OCI-LY1 (cell line): ENCODE results near the gene IQCM.

ENCODE experiments used
- H2AFZ ChIP-seq: fragments of 200-600 bp; sonication (generic), shearing (Covaris generic); 2 replicates; pipeline ENCODE4 v1.6.0; 2014; ENCODE audit warnings: antibody characterized with exemption, mild to moderate bottlenecking, low read length
- H3F3A ChIP-seq: fragments of 200-600 bp; sonication (generic), shearing (Covaris generic); 2 replicates; pipeline ENCODE4 v1.6.0; 2014; ENCODE audit warnings: mild to moderate bottlenecking, antibody characterized with exemption, low read length, moderate library complexity; ENCODE audit not compliant: insufficient read depth
- H3K27ac ChIP-seq: fragments of 200-600 bp; sonication (generic); 2 replicates; pipeline ENCODE4 v1.5.1; 2014; ENCODE audit warnings: low read length, mixed run types, mild to moderate bottlenecking, low read depth; ENCODE audit not compliant: poor library complexity, severe bottlenecking
- H3K27me3 ChIP-seq: fragments of 200-600 bp; sonication (generic); 2 replicates; pipeline ENCODE4 v1.6.0; 2014; ENCODE audit warnings: antibody characterized with exemption, mild to moderate bottlenecking, low read length, moderate library complexity; ENCODE audit not compliant: insufficient read depth
- H3K36me3 ChIP-seq: fragments of 200-600 bp; sonication (generic); 2 replicates; pipeline ENCODE4 v1.6.1; 2014; ENCODE audit warnings: mild to moderate bottlenecking, antibody characterized with exemption, low read length, moderate library complexity, mixed read lengths; ENCODE audit not compliant: insufficient read depth
- H3K4me1 ChIP-seq: fragments of 200-600 bp; sonication (generic); 2 replicates; pipeline ENCODE4 v1.5.1; 2014; ENCODE audit warnings: mild to moderate bottlenecking, low read length, moderate library complexity; ENCODE audit not compliant: insufficient read depth, severe bottlenecking
- H3K4me2 ChIP-seq: fragments of 200-600 bp; sonication (generic), shearing (Covaris generic); 2 replicates; pipeline ENCODE4 v1.6.1; 2014; ENCODE audit warnings: low read length
- H3K4me3 ChIP-seq: fragments of 200-600 bp; sonication (generic); 2 replicates; pipeline ENCODE4 v1.5.1; 2014; ENCODE audit warnings: low read length, low read depth, mild to moderate bottlenecking, mixed read lengths; ENCODE audit not compliant: poor library complexity, severe bottlenecking
- H3K79me2 ChIP-seq: fragments of 200-600 bp; shearing (Covaris generic); 2 replicates; pipeline ENCODE4 v1.6.1; 2016; ENCODE audit warnings: mixed run types, low read length, mixed read lengths; ENCODE audit not compliant: insufficient read depth
- H3K9ac ChIP-seq: fragments of 200-600 bp; sonication (generic), shearing (Covaris generic); 2 replicates; pipeline ENCODE4 v1.6.1; 2014; ENCODE audit warnings: mild to moderate bottlenecking, low read length, mixed read lengths
- H3K9me2 ChIP-seq: fragments of 200-600 bp; sonication (generic), shearing (Covaris generic); 2 replicates; pipeline ENCODE4 v1.6.1; 2014; ENCODE audit warnings: low read depth, mild to moderate bottlenecking, low read length, mixed read lengths
- H3K9me3 ChIP-seq: fragments of 200-600 bp; shearing (Covaris generic); 2 replicates; pipeline ENCODE4 v1.6.1; 2014; ENCODE audit warnings: low read length, mixed read lengths
- H4K20me1 ChIP-seq: fragments of 200-600 bp; sonication (generic), shearing (Covaris generic); 2 replicates; pipeline ENCODE4 v1.6.0; 2016; ENCODE audit warnings: mild to moderate bottlenecking, low read length; ENCODE audit not compliant: insufficient read depth
- EZH2 ChIP-seq: fragments of 200-600 bp; sonication (generic), shearing (Covaris generic); IDR thresholded peaks from 2 replicates; pipeline ENCODE4 v1.8.0; 2017; ENCODE audit warnings: borderline replicate concordance, mixed run types, mild to moderate bottlenecking, antibody characterized with exemption, low read length, moderate library complexity, mixed read lengths
- TF ChIP-seq, protein P1 (sequence below): fragments of 200-600 bp; sonication (generic), shearing (Covaris generic); IDR thresholded peaks from 2 replicates; pipeline ENCODE4 v1.5.1; 2017; ENCODE audit warnings: mild to moderate bottlenecking, antibody characterized with exemption, low read length, moderate library complexity, mixed read lengths

The IQCM gene

DNA sequence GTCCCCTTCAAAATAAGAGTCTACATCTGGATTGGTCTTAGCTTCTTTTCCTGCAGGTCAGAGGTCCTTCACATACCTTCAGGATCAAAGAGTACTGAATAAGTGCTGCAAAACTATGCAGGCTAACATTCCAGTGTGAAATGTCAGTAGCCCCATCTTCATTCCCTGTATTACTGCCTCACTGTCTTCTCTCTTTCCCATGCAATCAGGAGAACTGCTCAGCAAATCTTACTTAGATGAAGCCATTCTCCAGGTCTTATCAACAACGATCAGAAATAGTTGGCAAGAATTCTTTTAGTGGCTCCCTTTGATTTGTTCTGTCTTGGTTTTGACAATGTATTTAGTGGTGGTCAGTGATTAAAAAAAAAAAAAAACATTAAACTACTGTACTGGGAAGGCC, 26.0 kb upstream of the IQCM start:
- no peaks in the 10 kb centered on the region for H3K36me3 ChIP-seq
- H3K79me2 ChIP-seq: no peaks in the 10 kb centered on the region
- no peak overlapping the region for H3K27ac ChIP-seq
- no peaks in the 10 kb centered on the region for H3F3A ChIP-seq
- H3K9me2 ChIP-seq: no peaks in the 10 kb centered on the region
- no peaks in the 10 kb centered on the region for H4K20me1 ChIP-seq
- no peak overlapping the region for H3K9ac ChIP-seq
- H3K4me3 ChIP-seq: no peak overlapping the region
- H3K4me1 ChIP-seq: no peaks in the 10 kb centered on the region
- no peak for TF ChIP-seq EZH2
- TF ChIP-seq, protein P1, sequence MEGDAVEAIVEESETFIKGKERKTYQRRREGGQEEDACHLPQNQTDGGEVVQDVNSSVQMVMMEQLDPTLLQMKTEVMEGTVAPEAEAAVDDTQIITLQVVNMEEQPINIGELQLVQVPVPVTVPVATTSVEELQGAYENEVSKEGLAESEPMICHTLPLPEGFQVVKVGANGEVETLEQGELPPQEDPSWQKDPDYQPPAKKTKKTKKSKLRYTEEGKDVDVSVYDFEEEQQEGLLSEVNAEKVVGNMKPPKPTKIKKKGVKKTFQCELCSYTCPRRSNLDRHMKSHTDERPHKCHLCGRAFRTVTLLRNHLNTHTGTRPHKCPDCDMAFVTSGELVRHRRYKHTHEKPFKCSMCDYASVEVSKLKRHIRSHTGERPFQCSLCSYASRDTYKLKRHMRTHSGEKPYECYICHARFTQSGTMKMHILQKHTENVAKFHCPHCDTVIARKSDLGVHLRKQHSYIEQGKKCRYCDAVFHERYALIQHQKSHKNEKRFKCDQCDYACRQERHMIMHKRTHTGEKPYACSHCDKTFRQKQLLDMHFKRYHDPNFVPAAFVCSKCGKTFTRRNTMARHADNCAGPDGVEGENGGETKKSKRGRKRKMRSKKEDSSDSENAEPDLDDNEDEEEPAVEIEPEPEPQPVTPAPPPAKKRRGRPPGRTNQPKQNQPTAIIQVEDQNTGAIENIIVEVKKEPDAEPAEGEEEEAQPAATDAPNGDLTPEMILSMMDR: no peak
- no peak overlapping the region for H3K4me2 ChIP-seq
- H3K27me3 ChIP-seq: no peaks in the 10 kb centered on the region
- H2AFZ ChIP-seq: no peak overlapping the region
- H3K9me3 ChIP-seq: no peaks in the 10 kb centered on the region

DNA sequence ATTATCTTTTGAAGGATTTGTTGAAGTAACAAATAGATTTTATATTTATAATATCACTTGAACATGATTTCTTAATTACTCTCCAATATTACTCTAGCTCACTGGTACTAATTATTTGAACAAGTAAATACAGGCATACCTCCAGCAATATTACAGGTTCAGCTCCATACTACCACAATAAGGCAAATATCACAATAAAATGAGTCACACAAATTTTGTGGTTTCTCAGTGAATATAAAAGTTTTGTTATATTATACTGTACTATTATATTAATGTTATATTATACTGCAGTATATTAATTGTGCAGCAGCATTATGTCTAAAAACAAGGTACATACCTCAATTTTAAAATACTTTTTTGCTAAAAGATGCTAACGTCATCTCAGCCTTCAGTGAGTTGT, 22.4 kb upstream of the IQCM start:
- no peak overlapping the region for H3K4me2 ChIP-seq
- H3K9ac ChIP-seq: no peak overlapping the region
- H3K79me2 ChIP-seq: no peaks in the 10 kb centered on the region
- TF ChIP-seq, protein P1: no peak
- TF ChIP-seq EZH2: no peak
- no peak overlapping the region for H3K4me3 ChIP-seq
- no peaks in the 10 kb centered on the region for H3K9me2 ChIP-seq
- no peaks in the 10 kb centered on the region for H3K4me1 ChIP-seq
- H4K20me1 ChIP-seq: no peaks in the 10 kb centered on the region
- no peaks in the 10 kb centered on the region for H3K27me3 ChIP-seq
- no peak overlapping the region for H3K27ac ChIP-seq
- no peaks in the 10 kb centered on the region for H3K9me3 ChIP-seq
- H3K36me3 ChIP-seq: no peaks in the 10 kb centered on the region
- no peak overlapping the region for H2AFZ ChIP-seq
- H3F3A ChIP-seq: no peaks in the 10 kb centered on the region

DNA sequence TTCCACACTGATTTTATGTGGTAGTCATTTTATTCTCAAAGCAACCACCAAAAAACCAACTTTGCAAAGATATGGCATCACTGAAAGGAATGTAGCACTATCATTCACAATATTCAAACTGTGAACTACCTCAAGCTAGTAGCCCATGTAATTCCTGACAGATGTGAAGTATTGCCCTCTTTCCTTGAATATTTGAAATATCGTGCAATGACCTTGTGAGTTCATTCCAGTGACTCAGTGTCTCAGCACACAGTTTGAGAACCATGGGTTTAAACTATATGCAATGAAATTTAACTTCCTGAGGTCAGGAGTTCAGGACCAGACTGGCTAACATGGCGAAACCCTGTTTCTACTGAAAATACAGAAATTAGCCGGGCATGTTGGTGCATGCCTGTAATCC, 20.9 kb upstream of the IQCM start:
- H3F3A ChIP-seq: no peaks in the 10 kb centered on the region
- no peak for TF ChIP-seq EZH2
- TF ChIP-seq, protein P1: no peak
- H3K9me2 ChIP-seq: no peaks in the 10 kb centered on the region
- no peaks in the 10 kb centered on the region for H3K79me2 ChIP-seq
- no peaks in the 10 kb centered on the region for H3K4me1 ChIP-seq
- H3K4me3 ChIP-seq: no peak overlapping the region
- no peaks in the 10 kb centered on the region for H3K27me3 ChIP-seq
- H3K27ac ChIP-seq: no peak overlapping the region
- no peaks in the 10 kb centered on the region for H3K36me3 ChIP-seq
- H3K9ac ChIP-seq: no peak overlapping the region
- no peaks in the 10 kb centered on the region for H4K20me1 ChIP-seq
- H3K9me3 ChIP-seq: no peaks in the 10 kb centered on the region
- H2AFZ ChIP-seq: no peak overlapping the region
- H3K4me2 ChIP-seq: no peak overlapping the region
